GM19455 (cell line): ENCODE data around the gene SGSH.
"Not testable (repeated sequence)": the region's sequence is repeated elsewhere in the genome, so short reads cannot be mapped to it uniquely, and the experiment has no call there.

Experiments used
- ATAC-seq: cut with Tn5 transposase; IDR thresholded peaks from one replicate; pipeline ENCODE4 v1.9.1; 2021; ENCODE audit not compliant: unreplicated experiment

The SGSH gene

DNA sequence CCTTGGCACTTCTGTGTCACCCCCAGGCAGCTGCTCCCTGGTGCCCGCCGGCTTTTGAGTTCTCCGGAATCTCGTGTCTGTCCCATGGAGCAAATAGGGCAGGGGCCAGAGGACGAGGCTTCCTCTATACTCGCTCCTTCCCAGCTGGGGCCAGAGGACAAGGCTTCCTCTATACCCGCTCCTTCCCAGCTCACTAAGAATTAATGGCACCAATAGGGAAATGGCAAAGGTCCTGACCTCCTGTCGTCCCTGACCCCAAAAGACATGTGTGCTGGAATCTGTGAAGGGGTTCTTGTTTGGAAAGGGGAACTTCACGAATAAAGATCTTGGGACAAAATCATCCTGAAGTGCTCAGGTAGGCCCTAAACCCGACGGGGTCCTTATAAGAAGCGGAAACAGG is 7.6 kb downstream of the SGSH start:
- no peak for ATAC-seq

DNA sequence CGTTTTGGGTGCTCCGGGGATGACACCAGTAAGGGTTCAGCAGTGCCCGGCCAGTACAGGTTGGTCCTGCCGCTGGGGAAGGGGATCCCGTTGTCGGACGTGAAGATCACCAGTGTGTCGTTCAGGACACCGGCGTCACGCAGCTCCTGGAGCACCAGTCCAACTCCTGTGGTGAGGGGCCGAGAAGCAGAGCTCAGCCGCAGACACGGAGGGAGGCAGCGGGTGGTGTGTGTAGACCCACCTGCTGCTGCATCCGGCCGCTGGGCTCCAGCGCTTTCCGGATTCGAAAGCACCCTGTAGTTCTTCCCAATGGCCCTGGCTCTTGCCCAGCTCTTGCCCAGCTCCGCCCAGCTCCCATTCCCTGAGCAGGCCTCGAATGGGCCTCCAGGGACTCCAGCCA is 8.0 kb downstream of the SGSH start:
- no peak for ATAC-seq

DNA sequence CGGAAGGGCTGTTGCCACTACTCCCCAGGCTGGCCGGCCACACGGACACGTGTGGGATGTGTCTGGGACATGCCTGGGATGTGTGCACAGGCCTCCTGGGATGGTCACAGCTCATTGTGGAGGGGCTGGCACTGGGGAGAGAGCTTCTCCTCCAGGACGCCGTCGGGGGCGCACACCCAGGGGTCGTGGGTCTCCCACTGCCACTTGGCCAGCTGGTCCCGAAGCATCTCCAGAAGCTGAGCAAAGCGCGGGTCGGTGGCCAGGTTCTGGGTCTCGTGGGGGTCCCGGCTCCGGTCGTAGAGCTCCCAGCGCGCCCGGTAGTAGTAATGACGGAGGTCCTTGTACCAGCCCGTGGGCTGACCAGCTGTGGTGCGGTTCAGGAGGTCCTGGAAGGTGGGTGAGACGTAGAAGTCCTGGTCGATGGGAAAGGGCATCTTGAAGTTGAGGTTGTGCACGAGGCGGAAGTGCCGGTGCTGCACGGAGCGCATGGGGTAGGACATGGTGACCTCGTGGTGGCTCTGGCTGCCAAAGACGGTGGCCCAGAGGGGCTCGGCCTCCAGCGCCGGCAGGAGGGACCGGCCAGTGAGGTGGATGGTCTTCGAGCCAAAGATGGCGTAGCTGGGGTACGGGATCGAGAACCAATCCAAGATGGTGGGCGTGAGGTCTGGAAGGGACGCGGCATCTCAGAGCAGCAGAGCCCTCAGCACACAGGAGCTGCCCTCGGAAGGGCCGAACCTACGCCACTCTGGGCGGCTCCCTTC is 9.6 kb downstream of the SGSH start:
- ATAC-seq: no peak

DNA sequence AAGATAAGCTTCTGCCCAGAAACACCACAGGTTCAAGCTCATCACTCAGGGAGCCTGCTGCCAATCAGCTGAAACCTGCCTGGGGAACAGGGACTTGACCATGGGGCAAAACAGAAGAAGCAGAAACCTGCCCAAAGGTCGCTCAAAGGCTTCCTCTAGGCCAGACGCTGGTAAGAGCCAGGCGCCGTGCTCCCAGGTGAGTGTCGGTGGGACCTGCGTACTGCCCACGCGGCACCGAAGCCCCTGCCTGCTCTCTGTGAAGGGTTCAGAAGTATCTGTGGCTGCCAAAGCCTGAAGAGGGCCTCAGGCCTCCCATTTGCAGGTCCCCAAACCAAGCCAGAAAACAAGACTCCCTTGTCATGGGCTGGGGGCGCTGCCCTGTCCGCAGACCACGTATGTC is 10.4 kb downstream of the SGSH start:
- ATAC-seq: no peak

DNA sequence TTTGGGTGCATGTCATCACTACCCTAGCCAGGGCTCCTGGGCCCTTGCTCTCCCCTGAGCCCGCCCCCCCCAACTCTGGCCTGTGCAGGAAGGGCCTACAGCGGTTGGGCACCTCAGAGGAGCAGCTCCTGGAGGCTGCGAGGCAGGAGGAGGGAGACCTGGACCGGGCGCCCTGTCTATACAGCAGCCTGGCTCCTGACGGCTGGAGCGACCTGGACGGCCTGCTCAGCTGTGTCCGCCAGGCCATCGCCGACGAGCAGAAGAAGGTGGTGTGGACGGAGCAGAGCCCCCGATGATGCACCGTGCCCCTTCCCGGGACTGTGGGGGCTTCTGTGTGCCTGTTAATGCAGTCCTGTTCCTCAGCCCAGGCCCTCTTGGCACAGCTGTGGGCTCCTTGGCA is 12.1 kb downstream of the SGSH start:
- ATAC-seq: no peak

DNA sequence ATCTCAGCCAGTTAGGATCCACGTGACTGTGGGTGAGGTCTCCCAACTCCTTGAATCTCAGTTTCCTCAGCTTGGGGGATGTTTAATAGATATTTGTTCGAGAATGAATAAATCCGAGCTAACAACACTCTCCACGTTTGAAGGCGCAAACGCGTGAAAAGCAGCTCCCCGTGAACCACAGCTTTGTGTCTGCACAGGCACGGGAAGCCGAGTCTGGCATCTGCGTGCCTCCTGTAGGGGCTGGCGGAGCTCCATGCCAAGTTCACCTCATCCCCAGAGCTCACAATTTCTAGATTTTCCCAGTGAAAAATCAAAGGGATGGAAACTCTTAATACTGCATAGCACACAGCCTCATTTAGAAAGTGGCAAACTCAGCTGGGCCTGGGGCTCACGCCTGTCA is 14.3 kb downstream of the SGSH start:
- no peak for ATAC-seq

DNA sequence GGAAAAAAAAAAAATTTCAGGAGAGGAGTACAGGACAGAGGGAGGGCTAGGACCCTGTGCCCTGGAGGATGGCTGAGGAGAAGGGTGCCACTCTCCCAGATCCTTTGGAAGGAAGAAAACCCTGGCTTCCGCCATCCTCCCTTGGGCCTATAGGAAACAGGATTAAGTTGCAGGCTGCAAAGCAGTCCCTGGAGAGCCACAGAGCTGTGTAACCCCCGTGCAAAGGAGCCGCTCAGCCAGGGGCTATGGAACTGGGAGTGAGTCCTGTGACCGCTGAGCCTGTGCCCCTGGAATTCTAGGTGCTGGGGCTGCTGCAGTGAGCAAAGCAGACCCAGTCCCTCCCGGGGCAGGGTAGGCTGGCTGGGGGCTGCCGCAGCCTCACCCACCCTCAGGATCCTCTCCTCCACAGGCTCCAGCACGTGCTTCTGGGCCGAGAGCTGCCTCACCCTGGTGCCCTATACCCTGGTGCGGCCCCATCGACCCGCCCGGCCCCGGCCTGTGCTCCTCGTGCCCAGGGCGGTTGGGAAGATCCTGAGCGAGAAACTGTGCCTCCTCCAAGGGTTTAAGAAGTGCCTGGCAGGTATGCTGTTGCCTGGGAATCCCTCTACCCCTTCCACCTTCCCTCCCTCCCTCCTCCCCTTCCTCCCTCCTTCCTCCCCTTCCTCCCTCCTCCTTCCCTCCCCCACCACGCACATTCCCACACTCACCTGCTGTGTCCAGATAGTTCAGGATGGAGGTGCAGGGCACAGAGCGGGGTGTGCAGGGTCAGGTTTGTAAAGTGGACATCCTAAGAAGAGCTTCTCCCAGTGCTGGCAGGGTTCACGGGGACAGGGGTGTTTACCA is 15.3 kb downstream of the SGSH start:
- ATAC-seq: no peak

DNA sequence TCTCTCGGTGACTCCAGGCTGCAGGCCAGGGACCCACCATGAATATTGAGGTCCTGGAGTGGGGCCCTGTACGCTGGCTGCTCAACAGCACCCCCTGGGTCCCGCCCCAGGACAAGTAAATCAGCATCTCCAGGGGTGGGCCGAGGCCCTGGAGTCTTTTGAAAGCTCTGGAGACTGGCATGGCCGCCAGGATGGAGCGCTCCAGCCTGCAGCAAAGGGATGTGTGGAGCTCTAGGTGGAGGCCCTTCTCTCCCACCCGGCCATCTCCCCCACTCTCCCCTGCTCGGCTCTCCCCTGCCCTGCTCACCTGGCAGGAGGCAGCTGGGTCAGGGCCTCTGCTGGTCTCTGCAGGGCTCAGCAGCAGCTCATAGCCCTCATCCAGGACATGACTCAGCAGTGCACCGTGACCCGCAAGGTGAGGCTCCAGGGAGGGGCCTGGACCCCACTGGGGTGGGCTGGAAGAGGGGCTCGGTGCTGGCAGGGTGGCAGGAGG is 16.6 kb downstream of the SGSH start:
- ATAC-seq: no peak

DNA sequence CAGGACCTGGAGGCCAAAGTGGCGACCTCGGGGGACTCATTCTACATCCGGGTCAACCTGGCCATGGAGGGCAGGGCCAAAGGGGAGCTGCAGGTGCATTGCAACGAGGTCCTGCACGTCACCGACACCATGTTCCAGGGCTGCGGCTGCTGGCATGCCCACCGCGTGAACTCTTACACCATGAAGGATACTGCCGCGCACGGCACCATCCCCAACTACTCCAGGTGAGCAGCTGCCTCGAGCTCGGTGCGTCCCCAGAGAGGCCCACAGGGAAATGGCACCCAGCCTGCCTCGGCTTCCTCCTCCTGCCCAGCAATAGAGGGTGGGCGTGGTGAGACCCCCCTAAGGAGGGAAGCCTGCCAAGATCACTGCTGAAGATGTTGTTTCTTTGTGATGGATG is 17.9 kb downstream of the SGSH start:
- ATAC-seq: no peak

DNA sequence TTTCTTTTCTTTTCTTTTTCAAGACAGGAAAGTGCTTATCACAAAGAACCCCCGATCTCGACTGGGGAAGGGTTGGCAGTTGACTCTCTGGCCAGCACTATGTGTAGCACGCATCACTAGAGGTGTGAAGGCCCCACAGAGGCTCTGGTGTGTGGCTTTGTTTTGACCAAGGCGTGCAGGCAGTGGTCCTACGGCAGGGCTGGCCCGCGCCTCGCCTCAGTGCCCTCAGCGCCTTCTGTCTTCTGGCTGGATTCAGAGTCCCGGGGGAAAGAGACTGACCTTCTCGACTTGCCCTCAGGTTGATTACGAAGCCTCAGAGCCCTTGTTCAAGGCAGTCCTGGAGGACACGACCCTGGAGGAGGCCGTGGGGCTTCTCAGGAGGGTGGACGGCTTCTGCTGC is 18.7 kb downstream of the SGSH start:
- ATAC-seq: no peak

DNA sequence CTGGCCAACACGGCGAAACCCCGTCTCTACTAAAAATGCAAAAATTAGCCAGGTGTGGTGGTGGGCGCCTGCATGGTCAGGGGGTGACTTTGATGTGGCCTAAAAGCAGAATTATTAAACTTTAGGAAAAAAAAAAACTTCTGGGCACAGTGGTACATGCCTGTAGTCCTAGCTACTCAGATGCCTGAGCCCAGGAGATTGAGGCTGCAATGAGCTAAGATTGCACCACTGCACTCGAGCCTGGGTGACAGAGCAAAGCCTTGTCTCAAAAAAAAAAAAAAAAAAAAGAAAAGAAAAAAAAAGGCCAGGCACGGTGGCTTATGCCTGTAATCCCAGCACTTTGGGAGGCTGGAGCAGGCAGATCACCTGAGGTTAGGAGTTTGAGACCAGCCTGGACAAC is 20.8 kb downstream of the SGSH start:
- ATAC-seq: not testable (repeated sequence)

DNA sequence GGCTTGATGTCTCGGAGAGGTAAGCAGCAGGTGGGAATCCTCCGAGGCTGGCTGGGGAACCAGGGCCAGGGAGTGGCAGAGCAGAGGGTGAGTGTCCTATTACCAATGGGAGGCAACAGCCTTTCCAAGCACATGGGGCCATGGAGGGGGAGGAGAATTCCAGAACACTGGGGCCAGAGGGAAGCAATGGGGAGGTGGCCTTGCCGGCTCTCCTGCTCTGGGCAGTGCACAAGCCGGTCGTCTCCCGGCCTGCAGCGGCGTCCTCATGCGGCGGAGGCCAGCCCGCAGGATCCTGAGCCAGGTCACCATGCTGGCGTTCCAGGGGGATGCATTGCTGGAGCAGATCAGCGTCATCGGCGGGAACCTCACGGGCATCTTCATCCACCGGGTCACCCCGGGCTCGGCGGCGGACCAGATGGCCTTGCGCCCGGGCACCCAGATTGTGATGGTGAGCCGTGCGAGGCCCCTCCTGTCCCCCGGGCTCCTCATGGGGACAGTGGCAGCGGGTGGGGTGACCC is 21.9 kb downstream of the SGSH start:
- no peak for ATAC-seq

DNA sequence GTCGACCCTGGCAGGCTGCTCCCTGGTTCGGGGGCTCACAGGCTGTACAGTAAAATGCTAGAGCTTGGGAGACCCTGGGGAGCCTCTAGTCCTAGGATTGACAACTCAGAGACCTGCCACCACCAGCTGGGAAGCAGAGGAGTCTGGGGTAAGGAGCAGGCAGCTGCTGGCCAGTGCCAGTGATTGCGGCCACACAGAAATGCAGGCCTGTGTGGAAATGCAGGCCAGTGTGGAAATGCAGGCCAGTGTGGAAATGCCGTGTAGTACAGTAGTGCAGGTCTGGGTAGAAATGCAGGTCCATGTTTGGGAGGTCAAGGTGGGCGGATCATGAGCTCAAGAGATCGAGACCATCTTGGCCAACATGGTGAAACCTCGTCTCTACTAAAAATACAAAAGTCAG is 23.5 kb downstream of the SGSH start:
- ATAC-seq: no peak

DNA sequence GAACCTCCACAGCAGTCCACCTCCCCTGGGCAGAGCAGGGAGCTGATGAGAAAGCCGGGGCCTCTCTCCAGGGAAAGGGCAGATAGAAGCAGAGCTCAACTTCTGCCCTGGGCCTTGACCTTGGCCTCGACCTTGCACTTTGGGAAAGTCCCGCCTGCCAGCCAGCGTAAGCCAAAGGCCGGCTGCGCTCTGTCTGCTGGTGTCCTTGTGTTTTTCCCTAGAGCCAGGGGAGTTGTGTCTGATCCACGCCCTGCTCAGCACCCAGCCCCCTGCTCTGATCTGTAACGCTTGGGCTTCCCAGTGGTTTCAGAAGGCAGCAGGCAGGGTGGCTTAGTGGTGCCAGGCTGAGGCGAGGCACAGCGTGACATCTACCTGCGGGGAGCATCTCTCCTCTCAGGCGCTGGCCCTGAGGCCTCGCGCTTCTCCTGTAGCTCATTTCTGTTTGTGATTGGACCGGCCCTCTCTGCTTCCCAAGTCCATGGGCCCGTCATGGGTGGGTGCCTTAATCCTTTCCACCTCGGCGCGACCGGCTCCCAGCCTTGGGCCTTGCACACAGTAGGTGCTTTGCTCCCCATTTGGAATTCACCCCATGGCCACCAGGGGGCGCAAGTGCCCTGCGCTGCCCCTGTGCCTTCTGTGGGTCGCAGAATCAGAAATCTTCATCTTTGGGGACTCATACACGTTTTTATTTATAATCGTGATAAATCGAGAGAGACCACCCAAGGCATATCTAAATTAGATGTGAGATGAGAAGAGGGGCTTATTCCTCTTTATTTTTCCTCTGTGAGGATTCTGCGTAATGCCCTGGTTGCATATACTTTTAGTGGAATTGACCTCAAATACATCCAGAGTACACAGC is 24.2 kb downstream of the SGSH start:
- ATAC-seq: no peak

DNA sequence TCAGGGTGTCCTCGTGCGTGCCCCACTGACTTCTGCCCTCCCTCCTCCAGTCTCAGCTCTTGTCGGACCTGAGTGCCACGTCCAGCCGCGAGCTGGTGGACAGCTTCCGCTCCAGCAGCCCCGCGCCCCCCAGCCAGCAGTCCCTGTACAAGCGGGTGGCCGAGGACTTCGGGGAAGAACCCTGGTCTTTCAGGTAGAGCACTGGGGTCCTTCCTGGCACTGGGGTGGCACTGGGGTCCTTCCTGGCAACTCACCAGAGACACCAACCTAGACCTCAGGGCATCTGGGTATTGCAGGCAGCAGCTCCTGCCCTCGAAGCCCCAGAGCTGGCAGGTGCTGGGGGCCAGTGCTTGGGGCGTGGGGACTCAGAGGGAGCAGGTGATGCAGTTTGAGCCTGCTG is 25.0 kb downstream of the SGSH start:
- ATAC-seq: no peak

DNA sequence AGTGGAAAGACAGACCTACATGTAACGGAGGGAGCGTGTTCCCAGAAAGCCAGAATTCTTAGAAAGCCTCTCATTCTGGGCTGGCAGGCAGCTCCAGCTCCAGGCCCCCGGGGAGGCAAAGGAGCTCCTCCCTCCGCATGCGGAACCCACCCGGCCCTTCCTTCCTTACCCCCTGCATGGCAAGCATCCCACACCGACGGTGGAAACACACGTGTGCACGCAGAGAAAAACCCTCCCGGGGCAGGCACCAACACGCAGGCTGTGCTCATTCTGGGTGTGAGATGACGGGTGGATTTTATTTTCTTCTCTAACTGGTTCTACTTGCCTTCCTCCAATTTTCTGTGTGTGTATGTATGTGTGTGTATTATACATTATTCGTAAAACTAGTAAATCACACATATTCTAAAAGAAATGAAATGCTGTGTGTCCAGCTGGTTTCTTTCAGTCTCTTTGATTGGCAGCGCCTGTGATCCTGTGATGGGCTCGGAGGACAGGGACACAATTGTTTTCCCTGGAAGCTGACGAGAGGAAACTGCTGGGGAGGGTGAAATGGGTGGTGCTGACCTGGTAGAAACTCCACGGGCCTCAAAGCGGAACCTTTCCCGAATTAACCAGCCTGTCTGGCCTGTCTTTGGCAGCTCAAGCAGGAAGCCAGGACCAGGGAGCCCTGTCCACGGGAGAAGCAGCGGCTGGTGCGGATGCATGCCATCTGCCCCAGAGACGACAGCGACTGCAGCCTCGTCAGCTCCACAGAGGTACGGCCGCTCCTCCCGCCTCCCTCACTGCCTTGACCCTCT is 28.1 kb downstream of the SGSH start:
- ATAC-seq: no peak

DNA sequence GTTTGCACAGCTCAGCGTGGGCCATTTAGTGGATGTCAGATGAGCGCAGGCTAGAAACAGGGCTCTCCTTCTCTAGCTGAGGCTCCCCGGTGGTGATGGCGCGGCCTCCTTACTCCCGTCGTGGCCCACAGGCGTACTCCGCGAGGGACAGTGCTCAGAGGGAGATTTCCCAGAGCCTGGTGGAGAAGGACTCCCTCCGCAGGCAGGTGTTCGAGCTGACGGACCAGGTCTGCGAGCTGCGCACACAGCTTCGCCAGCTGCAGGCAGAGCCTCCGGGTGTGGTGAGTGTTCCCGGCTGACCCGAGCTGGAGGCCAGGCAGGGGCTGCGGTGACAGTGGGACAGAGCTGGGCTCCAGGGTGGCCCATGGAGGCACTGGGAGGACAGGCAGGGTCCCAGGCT is 28.9 kb downstream of the SGSH start:
- ATAC-seq: no peak

DNA sequence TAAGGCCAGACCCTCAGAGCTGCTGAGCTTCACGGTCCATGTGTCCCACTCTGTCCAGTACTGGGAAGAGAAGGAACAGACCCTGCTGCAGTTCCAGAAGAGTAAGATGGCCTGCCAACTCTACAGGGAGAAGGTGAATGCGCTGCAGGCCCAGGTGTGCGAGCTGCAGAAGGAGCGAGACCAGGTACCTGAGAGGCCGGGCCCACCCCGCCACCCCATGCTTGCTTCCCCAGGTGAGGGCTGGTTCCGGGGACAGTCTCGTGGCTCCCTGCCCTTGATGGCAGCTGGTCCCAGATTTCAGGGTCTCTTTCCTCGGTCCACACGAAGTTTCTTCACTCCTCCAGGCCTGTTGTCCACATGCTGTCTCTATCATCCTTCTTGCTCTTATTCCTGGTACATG is 29.4 kb downstream of the SGSH start:
- no peak for ATAC-seq

DNA sequence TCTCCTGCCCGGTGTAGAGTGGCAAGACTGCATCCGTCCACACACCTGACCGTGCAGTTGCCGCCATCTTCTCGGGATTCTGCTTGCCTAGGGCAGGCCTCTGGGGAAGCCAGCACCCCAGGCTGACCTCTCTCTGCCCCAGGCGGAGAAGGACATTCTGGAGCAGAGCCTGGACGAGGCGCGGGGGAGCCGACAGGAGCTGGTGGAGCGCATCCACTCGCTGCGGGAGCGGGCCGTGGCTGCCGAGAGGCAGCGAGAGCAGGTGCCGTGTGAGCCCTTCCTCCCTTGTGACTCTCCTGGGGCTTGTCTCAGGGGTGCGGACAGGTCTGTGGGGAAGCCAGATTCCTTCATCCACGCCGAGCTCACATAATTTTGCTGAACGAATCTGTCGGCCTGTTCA is 30.5 kb downstream of the SGSH start:
- ATAC-seq: no peak

DNA sequence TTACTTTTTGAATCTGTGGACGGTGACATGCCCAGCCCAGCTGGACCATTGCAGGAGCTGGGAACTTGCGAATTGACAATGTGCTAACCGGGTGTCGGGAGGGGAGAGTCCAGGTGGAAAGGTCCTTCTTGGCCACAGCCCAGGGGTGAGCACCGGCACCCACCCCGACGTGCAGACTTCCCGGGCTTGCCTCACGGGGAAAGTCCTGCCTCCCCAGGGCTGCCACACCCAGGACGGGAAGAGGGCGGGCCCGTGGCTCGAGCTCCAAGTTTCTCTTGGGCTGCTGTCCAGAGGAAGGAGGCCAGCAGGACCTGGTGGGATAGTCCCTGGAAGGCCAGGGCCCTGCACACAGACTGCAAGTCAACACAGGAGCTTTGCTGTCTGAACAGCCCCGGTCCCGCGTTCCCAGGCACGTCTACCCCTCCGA is 32.6 kb downstream of the SGSH start:
- no peak for ATAC-seq
